OCI-LY7 (cell line): ENCODE data around the gene MARS1. TPM values are rescaled to one million over a fixed set of nuclear protein-coding genes. Genes with fewer than 3 reads are reported as not detected.

Experiments used
- BruUV-seq: library from RNA; stranded (reverse); fragments of 400-500 nt; replicated peaks from 2 replicates; lab custom pipeline; 2021; lab: Mats Ljungman, UMichigan
- CTCF ChIA-PET: fragments of 300-600 bp; sonication (Branson Sonifier 250); formaldehyde crosslinking; loops from one replicate; lab custom pipeline; 2022; ENCODE audit warnings: antibody characterized with exemption; ENCODE audit not compliant: unreplicated experiment; lab: Charles Lee
- POLR2A ChIA-PET: fragments of 300-600 bp; sonication (Branson Sonifier 250); formaldehyde crosslinking; loops from one replicate; lab custom pipeline; 2022; ENCODE audit warnings: antibody characterized with exemption; lab: Charles Lee
- DNase-seq: peaks from one replicate; pipeline ENCODE4 v3.0.0-alpha.2; 2015; ENCODE audit warnings: low spot score
- H2AFZ ChIP-seq: fragments of 200-600 bp; sonication (generic), shearing (Covaris generic); 2 replicates; pipeline ENCODE4 v1.6.1; 2014; ENCODE audit warnings: mild to moderate bottlenecking, antibody characterized with exemption, low read length, moderate library complexity
- H3K27ac ChIP-seq: fragments of 200-600 bp; sonication (generic); 2 replicates; pipeline ENCODE4 v1.5.1; 2014; ENCODE audit warnings: mixed run types, low read depth, mild to moderate bottlenecking, moderate library complexity, low read length, inconsistent platforms; ENCODE audit not compliant: poor library complexity, severe bottlenecking
- H3K36me3 ChIP-seq: fragments of 200-600 bp; sonication (generic); 2 replicates; pipeline ENCODE4 v1.6.1; 2014; ENCODE audit warnings: mild to moderate bottlenecking, antibody characterized with exemption, low read length, moderate library complexity, mixed read lengths; ENCODE audit not compliant: insufficient read depth
- H3K4me1 ChIP-seq: fragments of 200-600 bp; sonication (generic); 2 replicates; pipeline ENCODE4 v1.5.1; 2014; ENCODE audit warnings: mild to moderate bottlenecking, low read length; ENCODE audit not compliant: insufficient read depth, poor library complexity, severe bottlenecking
- H3K4me2 ChIP-seq: fragments of 200-600 bp; sonication (generic); 2 replicates; pipeline ENCODE4 v1.6.1; 2014; ENCODE audit warnings: mild to moderate bottlenecking, low read length
- H3K4me3 ChIP-seq: fragments of 200-600 bp; sonication (generic); 2 replicates; pipeline ENCODE4 v1.5.1; 2014; ENCODE audit warnings: mild to moderate bottlenecking, low read depth, low read length; ENCODE audit not compliant: poor library complexity, severe bottlenecking
- H3K79me2 ChIP-seq: fragments of 200-600 bp; sonication (generic); 2 replicates; pipeline ENCODE4 v1.6.1; 2016; ENCODE audit warnings: low read depth, mild to moderate bottlenecking, low read length, moderate library complexity, mixed read lengths; ENCODE audit not compliant: insufficient read depth
- H3K9me2 ChIP-seq: fragments of 200-600 bp; sonication (generic); 2 replicates; pipeline ENCODE4 v1.6.1; 2016; ENCODE audit warnings: mild to moderate bottlenecking, low read length, mixed read lengths; ENCODE audit not compliant: insufficient read depth
- H3K9me3 ChIP-seq: fragments of 200-600 bp; sonication (generic); 2 replicates; pipeline ENCODE4 v1.6.1; 2014; ENCODE audit warnings: mild to moderate bottlenecking, mixed run types, low read length, mixed read lengths
- H4K20me1 ChIP-seq: fragments of 200-600 bp; sonication (generic); 2 replicates; pipeline ENCODE4 v1.6.1; 2014; ENCODE audit warnings: mild to moderate bottlenecking, antibody characterized with exemption, low read length, moderate library complexity, mixed read lengths; ENCODE audit not compliant: insufficient read depth
- EZH2phosphoT487 ChIP-seq: fragments of 200-600 bp; sonication (generic); IDR thresholded peaks from 2 replicates; pipeline ENCODE4 v1.6.1; 2018; ENCODE audit warnings: low read depth, borderline replicate concordance, mild to moderate bottlenecking, mixed run types, antibody characterized with exemption, low read length, moderate library complexity, mixed read lengths
- intact Hi-C: fragments of 100-400 bp; cut with micrococcal nuclease; formaldehyde crosslinking; loops from one replicate; pipeline ENCODE4 v1.10.0; 2022; ENCODE audit not compliant: unreplicated experiment
- total RNA-seq, 2 experiments: library from RNA; depleted of rRNA in 1 of 2; stranded (reverse); fragments of >200 nt in 1 of 2; shearing (Covaris generic) in 1 of 2; gene quantifications; 2 replicates each; pipeline ENCODE4 v1.2.3, GENCODE V29; 2014 to 2022
- TF ChIP-seq, protein P1 (sequence below): fragments of 200-600 bp; sonication (generic); conservative IDR thresholded peaks from 2 replicates; pipeline ENCODE4 v1.5.1; 2014; ENCODE audit warnings: mild to moderate bottlenecking, antibody characterized with exemption, low read length, moderate library complexity, mixed read lengths

The MARS1 gene
- total RNA-seq, 2 experiments from 2014 or later = 272 to 465 TPM

DNA sequence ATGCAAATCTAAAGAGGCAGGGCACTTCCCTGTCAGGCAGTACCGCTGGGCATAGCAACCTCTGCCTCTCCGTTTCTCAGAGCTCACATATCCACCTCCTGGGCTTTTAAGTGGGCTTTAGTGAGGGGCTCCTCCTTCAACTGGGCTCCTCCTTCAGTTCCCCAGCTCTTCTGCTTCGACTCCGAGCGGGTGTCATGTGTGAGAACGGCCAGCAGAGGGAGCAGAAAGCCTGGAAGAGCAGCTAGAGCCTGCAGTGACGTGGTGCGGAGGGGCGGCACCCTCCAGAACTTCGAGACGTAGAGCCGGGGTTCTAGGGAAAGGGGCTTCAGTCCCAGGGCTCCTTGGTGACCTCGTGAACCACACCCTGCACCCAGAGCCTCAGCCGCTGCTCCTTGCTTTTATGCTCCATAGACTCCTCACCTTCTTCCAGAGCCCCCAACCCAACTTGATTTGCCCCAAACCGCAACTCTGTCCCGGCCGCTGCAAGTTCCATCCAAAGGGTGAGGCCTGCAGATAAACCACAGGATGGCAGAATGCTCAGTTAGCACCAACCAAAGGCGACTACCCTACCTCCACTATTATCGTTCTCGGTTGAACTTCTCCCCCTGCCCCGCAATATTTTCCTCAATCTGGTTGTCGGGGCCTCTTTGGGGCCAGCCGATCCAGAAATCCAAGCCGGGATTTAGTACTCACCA lies 28.7 kb upstream of the MARS1 start:
- Histone ChIP-seq H3K27ac (peak overlapping the region; percentile 71), H3K9me2 (no peaks in the 10 kb centered on the region), H3K4me3 (peak overlapping the region; percentile 77), H3K36me3 (no peaks in the 10 kb centered on the region), H3K79me2 (no peaks in the 10 kb centered on the region), H3K4me2 (peak overlapping the region; percentile 90), H4K20me1 (no peaks in the 10 kb centered on the region), H3K4me1 (peaks cover 47% of the 10 kb centered on the region), H2AFZ (peak overlapping the region; percentile 81), H3K9me3 (no peaks in the 10 kb centered on the region)
- intact Hi-C loops = loop anchor here (1.0 kb wide), 2 partner anchors 20 to 61 kb away; partner anchors contain the start of genes ARHGAP9 and DDIT3
- ChIA-PET CTCF (interaction anchor here (0.6 to 1.6 kb wide), 11 partner anchors 9 to 773 kb away, joined by 3 to 6 read pairs (median 3); partner anchors contain the start of genes ARHGAP9 and B4GALNT1), POLR2A (interaction anchor here (0.6 to 2.0 kb wide), 9 partner anchors 21 to 221 kb away, joined by 3 to 10 read pairs (median 4); partner anchors contain the start of genes ARHGAP9 and DCTN2)
- no TSS peak for BruUV-seq
- peak; percentile 94 for DNase-seq
- TF ChIP-seq, protein P1, sequence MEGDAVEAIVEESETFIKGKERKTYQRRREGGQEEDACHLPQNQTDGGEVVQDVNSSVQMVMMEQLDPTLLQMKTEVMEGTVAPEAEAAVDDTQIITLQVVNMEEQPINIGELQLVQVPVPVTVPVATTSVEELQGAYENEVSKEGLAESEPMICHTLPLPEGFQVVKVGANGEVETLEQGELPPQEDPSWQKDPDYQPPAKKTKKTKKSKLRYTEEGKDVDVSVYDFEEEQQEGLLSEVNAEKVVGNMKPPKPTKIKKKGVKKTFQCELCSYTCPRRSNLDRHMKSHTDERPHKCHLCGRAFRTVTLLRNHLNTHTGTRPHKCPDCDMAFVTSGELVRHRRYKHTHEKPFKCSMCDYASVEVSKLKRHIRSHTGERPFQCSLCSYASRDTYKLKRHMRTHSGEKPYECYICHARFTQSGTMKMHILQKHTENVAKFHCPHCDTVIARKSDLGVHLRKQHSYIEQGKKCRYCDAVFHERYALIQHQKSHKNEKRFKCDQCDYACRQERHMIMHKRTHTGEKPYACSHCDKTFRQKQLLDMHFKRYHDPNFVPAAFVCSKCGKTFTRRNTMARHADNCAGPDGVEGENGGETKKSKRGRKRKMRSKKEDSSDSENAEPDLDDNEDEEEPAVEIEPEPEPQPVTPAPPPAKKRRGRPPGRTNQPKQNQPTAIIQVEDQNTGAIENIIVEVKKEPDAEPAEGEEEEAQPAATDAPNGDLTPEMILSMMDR = peak; percentile 95
- no peak for TF ChIP-seq EZH2phosphoT487

DNA sequence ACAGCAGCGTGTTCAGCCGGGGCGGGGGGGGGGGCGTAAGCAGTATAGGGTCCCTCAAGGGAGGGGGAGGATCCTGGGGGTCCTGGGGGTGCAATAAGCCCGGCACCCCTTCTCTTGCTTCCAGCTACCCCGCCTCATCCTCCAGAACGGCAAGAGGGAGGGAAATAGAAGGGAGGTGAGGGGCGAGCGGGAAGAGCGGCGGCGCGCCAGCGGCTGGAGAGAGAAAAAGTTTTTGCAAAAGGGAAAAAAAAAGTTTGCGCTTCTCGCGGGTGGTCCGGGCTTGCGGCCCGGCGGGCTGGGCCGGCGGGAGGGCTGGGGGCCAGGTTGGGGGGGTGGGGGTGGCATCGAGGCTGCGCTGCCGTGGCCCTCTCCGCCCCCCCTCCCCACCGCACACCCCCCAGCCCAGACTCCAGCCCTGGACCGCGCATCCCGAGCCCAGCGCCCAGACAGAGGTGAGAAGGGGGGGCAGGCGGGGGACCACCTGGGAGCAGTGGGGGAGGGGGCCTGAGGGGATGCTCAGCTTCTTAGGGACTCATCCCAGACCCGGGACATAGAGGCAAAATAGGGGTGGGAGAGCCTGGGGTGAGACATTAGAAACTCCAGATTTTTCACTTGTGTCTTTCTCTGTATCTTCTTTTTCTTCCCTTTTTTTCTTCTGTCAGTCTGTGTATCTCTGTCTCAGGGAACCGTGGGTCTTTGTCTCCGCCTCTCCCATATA lies 28.0 kb upstream of the MARS1 start, which contains the start of gene GLI1:
TSS of gene GLI1 (plus strand) at position 36 of the 718 bp plus-strand sequence. CDS start 3,907 bp downstream, outside the sequence.
- DNase-seq = no peak
- no peaks in the 10 kb centered on the region for H4K20me1 ChIP-seq
- no peaks in the 10 kb centered on the region for H3K36me3 ChIP-seq
- intact Hi-C loops = loop anchor here (1.0 to 5.0 kb wide), 3 partner anchors 19 to 218 kb away; partner anchors contain the start of genes ARHGAP9 and DDIT3
- peaks cover 41% of the 10 kb centered on the region for H3K4me1 ChIP-seq
- no peaks in the 10 kb centered on the region for H3K9me3 ChIP-seq
- ChIA-PET POLR2A (interaction anchor here (0.7 to 2.0 kb wide), 3 partner anchors 20 to 198 kb away, joined by 4 to 10 read pairs (median 5); partner anchors contain the start of gene ARHGAP9), CTCF (interaction anchor here (0.6 to 1.6 kb wide), 2 partner anchors 10 to 18 kb away, joined by 3 to 4 read pairs; no protein-coding TSS in a partner anchor)
- peak within 1 kb of the TSS; percentile 77 for H3K4me3 ChIP-seq
- no TSS peak for BruUV-seq
- H3K4me2 ChIP-seq = peak within 1 kb of the TSS; percentile 90
- no peaks in the 10 kb centered on the region for H3K79me2 ChIP-seq
- peak within 1 kb of the TSS; percentile 71 for H3K27ac ChIP-seq
- H3K9me2 ChIP-seq = no peaks in the 10 kb centered on the region
- TF ChIP-seq, protein P1 = no peak
- no peak for TF ChIP-seq EZH2phosphoT487
- peak within 1 kb of the TSS; percentile 81 for H2AFZ ChIP-seq
